HG03064 (cell line): ENCODE data around the gene RAB33B.
"Not testable (repeated sequence)": the region's sequence is repeated elsewhere in the genome, so short reads cannot be mapped to it uniquely, and the experiment has no call there.

ENCODE experiments used
- ATAC-seq: cut with Tn5 transposase; IDR thresholded peaks from one replicate; pipeline ENCODE4 v1.9.1; 2021; ENCODE audit warnings: low read depth; ENCODE audit not compliant: unreplicated experiment

The RAB33B gene

GRCh38 chr4:139461022-139461628 is 7.2 kb downstream of the RAB33B start:
- ATAC-seq, result no peak

GRCh38 chr4:139464512-139464911 is 10.6 kb downstream of the RAB33B start:
- ATAC-seq, result not testable (repeated sequence)

GRCh38 chr4:139465922-139466321 is 12.0 kb downstream of the RAB33B start:
- ATAC-seq, result no peak

- ATAC-seq, result not testable (repeated sequence)
Measured at GRCh38 chr4:139468756-139469155, 14.8 kb downstream of the RAB33B start.

- ATAC-seq, result no peak
Measured at GRCh38 chr4:139469216-139469615, 15.3 kb downstream of the RAB33B start.

- ATAC-seq, result no peak
Measured at GRCh38 chr4:139469869-139470268, 15.9 kb downstream of the RAB33B start.

- ATAC-seq, result no peak
Measured at GRCh38 chr4:139470295-139470694, 16.4 kb downstream of the RAB33B start.

GRCh38 chr4:139470997-139471665 is 17.2 kb downstream of the RAB33B start:
- no peak for ATAC-seq

GRCh38 chr4:139472852-139473251 is 18.9 kb downstream of the RAB33B start:
- no peak for ATAC-seq

GRCh38 chr4:139476363-139476762 is 22.4 kb downstream of the RAB33B start:
- no peak for ATAC-seq

GRCh38 chr4:139481465-139481864 is 27.5 kb downstream of the RAB33B start:
- ATAC-seq, result no peak

GRCh38 chr4:139483000-139483399 is 29.1 kb downstream of the RAB33B start:
- no peak for ATAC-seq

- no peak for ATAC-seq
Measured at GRCh38 chr4:139484783-139485311, 30.9 kb downstream of the RAB33B start.

GRCh38 chr4:139488442-139488841 is 34.5 kb downstream of the RAB33B start:
- no peak for ATAC-seq

GRCh38 chr4:139489638-139490037 is 35.7 kb downstream of the RAB33B start:
- no peak for ATAC-seq

- ATAC-seq, result no peak
Measured at GRCh38 chr4:139492429-139492828, 38.5 kb downstream of the RAB33B start.

GRCh38 chr4:139493176-139493575 is 39.3 kb downstream of the RAB33B start:
- no peak for ATAC-seq

- ATAC-seq, result no peak
Measured at GRCh38 chr4:139499186-139499585, 45.3 kb downstream of the RAB33B start.

- no peak for ATAC-seq
Measured at GRCh38 chr4:139501117-139501516, 47.2 kb downstream of the RAB33B start.

- ATAC-seq, result no peak
Measured at GRCh38 chr4:139501527-139501926, 47.6 kb downstream of the RAB33B start.

GRCh38 chr4:139501927-139502899 is 48.3 kb downstream of the RAB33B start:
- ATAC-seq, result no peak
